SK-N-SH (cell line): ENCODE results near the gene KCNS1.

Experiments used
- CHD2 ChIP-seq: fragments of 150-350 bp; IDR thresholded peaks from 2 replicates; pipeline ENCODE4 v1.6.1; 2018; ENCODE audit warnings: low read length; ENCODE audit not compliant: partially characterized antibody
- FOSL2 ChIP-seq: IDR thresholded peaks from 2 replicates; pipeline ENCODE4 v1.4.0; 2012; ENCODE audit warnings: low read depth, mild to moderate bottlenecking, moderate library complexity, borderline replicate concordance
- GABPA ChIP-seq: IDR thresholded peaks from 2 replicates; pipeline ENCODE4 v1.4.0; 2012; ENCODE audit warnings: low read depth, mild to moderate bottlenecking
- POLR2AphosphoS5 ChIP-seq: IDR thresholded peaks from 2 replicates; pipeline ENCODE4 v1.6.1; 2012; ENCODE audit warnings: low read depth, low read length
- RAD21 ChIP-seq: IDR thresholded peaks from 2 replicates; pipeline ENCODE4 v1.6.1; 2012; ENCODE audit warnings: mild to moderate bottlenecking, low read length
- RXRA ChIP-seq: IDR thresholded peaks from 2 replicates; pipeline ENCODE4 v1.4.0; 2012; ENCODE audit warnings: low read depth, mild to moderate bottlenecking, borderline replicate concordance
- TAF1 ChIP-seq: IDR thresholded peaks from 2 replicates; pipeline ENCODE4 v1.6.1; 2012; ENCODE audit warnings: low read depth, mild to moderate bottlenecking, low read length, moderate library complexity, borderline replicate concordance
- YY1 ChIP-seq: IDR thresholded peaks from 2 replicates; pipeline ENCODE4 v1.4.0; 2012; ENCODE audit warnings: low read depth, mild to moderate bottlenecking
- ZBTB33 ChIP-seq: IDR thresholded peaks from 2 replicates; pipeline ENCODE4 v1.4.0; 2012; ENCODE audit warnings: low read depth, borderline replicate concordance
- TF ChIP-seq, protein P1 (sequence below): fragments of 200-600 bp; sonication (generic); IDR thresholded peaks from 2 replicates; pipeline ENCODE4 v1.6.1; 2017; ENCODE audit warnings: antibody characterized with exemption, mild to moderate bottlenecking, moderate library complexity
- TF ChIP-seq, protein P2 (sequence below): fragments of 150-350 bp; IDR thresholded peaks from 2 replicates; pipeline ENCODE4 v1.6.1; 2016; ENCODE audit warnings: mild to moderate bottlenecking, low read depth, low read length

DNA sequence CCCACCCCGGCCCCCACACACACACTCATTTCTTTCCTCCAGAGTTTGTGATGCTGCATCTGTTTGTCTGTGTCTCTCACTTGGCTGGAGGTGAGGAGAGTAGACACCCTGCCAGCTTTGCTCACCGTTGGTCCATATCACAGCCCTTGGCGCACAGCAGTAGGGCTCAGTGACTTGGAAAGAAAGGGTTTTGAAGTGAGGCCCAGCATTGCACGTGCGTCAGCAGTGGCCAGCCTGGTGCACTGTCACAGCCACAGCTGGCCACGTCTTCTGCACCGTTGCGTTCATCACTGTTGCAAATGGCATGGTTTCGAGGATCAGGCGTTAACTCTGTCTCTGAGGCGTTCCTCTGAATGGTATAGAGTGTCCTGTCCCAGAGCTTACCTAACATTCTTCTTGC, 10.4 kb upstream of the KCNS1 start:
- TF ChIP-seq FOSL2 (no peak), RXRA (no peak), POLR2AphosphoS5 (no peak), CHD2 (no peak), ZBTB33 (no peak), RAD21 (no peak), TAF1 (no peak), YY1 (no peak), GABPA (no peak)
- TF ChIP-seq, protein P1, sequence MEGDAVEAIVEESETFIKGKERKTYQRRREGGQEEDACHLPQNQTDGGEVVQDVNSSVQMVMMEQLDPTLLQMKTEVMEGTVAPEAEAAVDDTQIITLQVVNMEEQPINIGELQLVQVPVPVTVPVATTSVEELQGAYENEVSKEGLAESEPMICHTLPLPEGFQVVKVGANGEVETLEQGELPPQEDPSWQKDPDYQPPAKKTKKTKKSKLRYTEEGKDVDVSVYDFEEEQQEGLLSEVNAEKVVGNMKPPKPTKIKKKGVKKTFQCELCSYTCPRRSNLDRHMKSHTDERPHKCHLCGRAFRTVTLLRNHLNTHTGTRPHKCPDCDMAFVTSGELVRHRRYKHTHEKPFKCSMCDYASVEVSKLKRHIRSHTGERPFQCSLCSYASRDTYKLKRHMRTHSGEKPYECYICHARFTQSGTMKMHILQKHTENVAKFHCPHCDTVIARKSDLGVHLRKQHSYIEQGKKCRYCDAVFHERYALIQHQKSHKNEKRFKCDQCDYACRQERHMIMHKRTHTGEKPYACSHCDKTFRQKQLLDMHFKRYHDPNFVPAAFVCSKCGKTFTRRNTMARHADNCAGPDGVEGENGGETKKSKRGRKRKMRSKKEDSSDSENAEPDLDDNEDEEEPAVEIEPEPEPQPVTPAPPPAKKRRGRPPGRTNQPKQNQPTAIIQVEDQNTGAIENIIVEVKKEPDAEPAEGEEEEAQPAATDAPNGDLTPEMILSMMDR = no peak
- TF ChIP-seq, protein P2, sequence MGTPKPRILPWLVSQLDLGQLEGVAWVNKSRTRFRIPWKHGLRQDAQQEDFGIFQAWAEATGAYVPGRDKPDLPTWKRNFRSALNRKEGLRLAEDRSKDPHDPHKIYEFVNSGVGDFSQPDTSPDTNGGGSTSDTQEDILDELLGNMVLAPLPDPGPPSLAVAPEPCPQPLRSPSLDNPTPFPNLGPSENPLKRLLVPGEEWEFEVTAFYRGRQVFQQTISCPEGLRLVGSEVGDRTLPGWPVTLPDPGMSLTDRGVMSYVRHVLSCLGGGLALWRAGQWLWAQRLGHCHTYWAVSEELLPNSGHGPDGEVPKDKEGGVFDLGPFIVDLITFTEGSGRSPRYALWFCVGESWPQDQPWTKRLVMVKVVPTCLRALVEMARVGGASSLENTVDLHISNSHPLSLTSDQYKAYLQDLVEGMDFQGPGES = no peak
